Nephron (organoid): ENCODE results near the gene TMPRSS9.

ENCODE experiments used
- H3K27ac Mint-ChIP-seq, 3 experiments: 2 replicates each; pipeline ENCODE4 v1.8.0; 2020; ENCODE audit warnings: mixed read lengths in 3 of 3, mild to moderate bottlenecking in 2 of 3, moderate library complexity in 1 of 3
- H3K27me3 Mint-ChIP-seq: 2 replicates; pipeline ENCODE4 v1.8.0; 2021; ENCODE audit warnings: low read depth, mild to moderate bottlenecking, moderate library complexity, mixed read lengths
- H3K36me3 Mint-ChIP-seq: 2 replicates; pipeline ENCODE4 v1.8.0; 2020; ENCODE audit warnings: low read depth, mixed read lengths
- H3K4me1 Mint-ChIP-seq: 2 replicates; pipeline ENCODE4 v1.8.0; 2020; ENCODE audit warnings: mixed read lengths
- H3K4me3 Mint-ChIP-seq, 3 experiments: 2 replicates each; pipeline ENCODE4 v1.8.0; 2020; ENCODE audit warnings: mild to moderate bottlenecking in 3 of 3, mixed read lengths in 3 of 3, moderate library complexity in 2 of 3
- H3K9me3 Mint-ChIP-seq: 2 replicates; pipeline ENCODE4 v1.8.0; 2020; ENCODE audit warnings: mixed read lengths
- CTCF ChIP-seq, 3 experiments: fragments of 200-600 bp; sonication (generic); IDR thresholded peaks; one replicate each; pipeline ENCODE4 v1.5.0; 2021; ENCODE audit warnings: antibody characterized with exemption in 3 of 3; ENCODE audit not compliant: unreplicated experiment in 3 of 3

TMPRSS9 gene

GRCh38 chr19:2359992-2360685 lies at the start of gene TMPRSS9:
TSS of gene TMPRSS9 (plus strand) at chr19:2360265. CDS start at chr19:2389786, 29,521 bp downstream.
- peak within 1 kb of the TSS in 1 of 3 experiments; percentile 21 for H3K27ac Mint-ChIP-seq
- peak within 1 kb of the TSS in 1 of 3 experiments; percentile 7 for H3K4me3 Mint-ChIP-seq
- H3K9me3 Mint-ChIP-seq, result no peaks in the 10 kb centered on the region
- TF ChIP-seq CTCF (IDR thresholded peaks at IDR 0.05; ENCODE audit: unreplicated experiment in 3 of 3), result no peak
- peaks cover 33% of the 10 kb centered on the region for H3K27me3 Mint-ChIP-seq
- H3K4me1 Mint-ChIP-seq, result peaks cover 4% of the 10 kb centered on the region
- H3K36me3 Mint-ChIP-seq, result no peaks in the 10 kb centered on the region

GRCh38 chr19:2311093-2311492 lies 49.0 kb upstream of the TMPRSS9 start:
- Mint-ChIP-seq H3K4me3 (no peak overlapping the region), H3K4me1 (no peaks in the 10 kb centered on the region), H3K36me3 (peaks cover 6% of the 10 kb centered on the region), H3K27me3 (peaks cover 41% of the 10 kb centered on the region), H3K9me3 (peaks cover 10% of the 10 kb centered on the region), H3K27ac (no peak overlapping the region)
- TF ChIP-seq CTCF (IDR thresholded peaks at IDR 0.05; ENCODE audit: unreplicated experiment in 3 of 3), result no peak

GRCh38 chr19:2312820-2313501 lies 47.1 kb upstream of the TMPRSS9 start:
- H3K27me3 Mint-ChIP-seq, result peaks cover 30% of the 10 kb centered on the region
- no peak for TF ChIP-seq CTCF (IDR thresholded peaks at IDR 0.05; ENCODE audit: unreplicated experiment in 3 of 3)
- H3K4me1 Mint-ChIP-seq, result no peaks in the 10 kb centered on the region
- H3K4me3 Mint-ChIP-seq, result no peak overlapping the region
- no peak overlapping the region for H3K27ac Mint-ChIP-seq
- peaks cover 10% of the 10 kb centered on the region for H3K9me3 Mint-ChIP-seq
- H3K36me3 Mint-ChIP-seq, result peaks cover 6% of the 10 kb centered on the region

- Mint-ChIP-seq H3K36me3 (peaks cover 6% of the 10 kb centered on the region), H3K4me1 (no peaks in the 10 kb centered on the region), H3K27ac (no peak overlapping the region), H3K9me3 (peaks cover 10% of the 10 kb centered on the region), H3K27me3 (peaks cover 10% of the 10 kb centered on the region), H3K4me3 (no peak overlapping the region)
- TF ChIP-seq CTCF (IDR thresholded peaks at IDR 0.05; ENCODE audit: unreplicated experiment in 3 of 3), result no peak
Observed at GRCh38 chr19:2315121-2315817, 44.8 kb upstream of the TMPRSS9 start.

- peaks cover 6% of the 10 kb centered on the region for H3K36me3 Mint-ChIP-seq
- H3K27me3 Mint-ChIP-seq, result peaks cover 9% of the 10 kb centered on the region
- H3K27ac Mint-ChIP-seq, result no peak overlapping the region
- no peaks in the 10 kb centered on the region for H3K4me1 Mint-ChIP-seq
- H3K4me3 Mint-ChIP-seq, result peak overlapping the region in 1 of 3 experiments; percentile 34
- H3K9me3 Mint-ChIP-seq, result peaks cover 10% of the 10 kb centered on the region
- TF ChIP-seq CTCF (IDR thresholded peaks at IDR 0.05; ENCODE audit: unreplicated experiment in 3 of 3), result peak; percentile 46 to 67 (median 52)
Observed at GRCh38 chr19:2315818-2316353, 44.2 kb upstream of the TMPRSS9 start.
